ENCODE data around the gene VSNL1.

VSNL1 gene

GRCh38 chr2:17690776-17691175, 150.3 kb downstream of the VSNL1 start:
- TF ChIP-seq, protein P1, sequence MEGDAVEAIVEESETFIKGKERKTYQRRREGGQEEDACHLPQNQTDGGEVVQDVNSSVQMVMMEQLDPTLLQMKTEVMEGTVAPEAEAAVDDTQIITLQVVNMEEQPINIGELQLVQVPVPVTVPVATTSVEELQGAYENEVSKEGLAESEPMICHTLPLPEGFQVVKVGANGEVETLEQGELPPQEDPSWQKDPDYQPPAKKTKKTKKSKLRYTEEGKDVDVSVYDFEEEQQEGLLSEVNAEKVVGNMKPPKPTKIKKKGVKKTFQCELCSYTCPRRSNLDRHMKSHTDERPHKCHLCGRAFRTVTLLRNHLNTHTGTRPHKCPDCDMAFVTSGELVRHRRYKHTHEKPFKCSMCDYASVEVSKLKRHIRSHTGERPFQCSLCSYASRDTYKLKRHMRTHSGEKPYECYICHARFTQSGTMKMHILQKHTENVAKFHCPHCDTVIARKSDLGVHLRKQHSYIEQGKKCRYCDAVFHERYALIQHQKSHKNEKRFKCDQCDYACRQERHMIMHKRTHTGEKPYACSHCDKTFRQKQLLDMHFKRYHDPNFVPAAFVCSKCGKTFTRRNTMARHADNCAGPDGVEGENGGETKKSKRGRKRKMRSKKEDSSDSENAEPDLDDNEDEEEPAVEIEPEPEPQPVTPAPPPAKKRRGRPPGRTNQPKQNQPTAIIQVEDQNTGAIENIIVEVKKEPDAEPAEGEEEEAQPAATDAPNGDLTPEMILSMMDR (IDR thresholded peaks at IDR 0.05; ENCODE audit: low read depth, low read length): no peak
- no peak overlapping the region for H3K4me3 ChIP-seq (ENCODE audit: low read depth, low read length)
